Fibroblast of lung (primary cell): Measurements from ENCODE around the gene ANAPC1.
A peak's percentile ranks its signal among the peaks of the same experiment; 100 is the strongest.

Source experiments
- EZH2 ChIP-seq: IDR thresholded peaks from 2 replicates; pipeline ENCODE4 v1.5.1; 2012; ENCODE audit warnings: low read length, control low read depth, mild to moderate bottlenecking; ENCODE audit errors: missing control alignments
- TF ChIP-seq, protein P1 (sequence below), 2 donors: IDR thresholded peaks in 1 of 2; conservative IDR thresholded peaks in 1 of 2; 1 replicate in 1 of 2; 2 replicates in 1 of 2; pipeline ENCODE4 v1.5.1; 2011 to 2012; ENCODE audit warnings: low read length in 2 of 2, control low read depth in 1 of 2, inconsistent platforms in 1 of 2, low read depth in 1 of 2, mild to moderate bottlenecking in 1 of 2

DNA sequence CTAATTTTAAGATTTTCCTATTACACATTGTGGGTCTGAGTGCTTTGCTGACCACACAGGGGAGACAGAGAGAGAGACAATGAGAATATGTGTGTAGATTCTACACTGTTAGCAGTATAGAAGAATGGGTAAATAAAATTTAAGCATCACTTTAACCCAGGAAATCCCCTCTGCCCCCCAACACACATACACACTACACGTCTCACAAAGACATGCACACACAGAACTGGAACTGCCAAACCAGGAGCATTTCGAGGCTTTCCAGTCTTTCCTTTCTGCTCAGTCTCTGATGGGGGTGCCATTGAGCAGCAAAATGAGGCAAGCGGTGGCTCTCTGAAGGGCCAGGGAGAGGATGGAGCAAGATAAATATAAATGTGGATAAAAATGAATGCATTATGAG lies 16.9 kb upstream of the ANAPC1 start:
- TF ChIP-seq, protein P1, sequence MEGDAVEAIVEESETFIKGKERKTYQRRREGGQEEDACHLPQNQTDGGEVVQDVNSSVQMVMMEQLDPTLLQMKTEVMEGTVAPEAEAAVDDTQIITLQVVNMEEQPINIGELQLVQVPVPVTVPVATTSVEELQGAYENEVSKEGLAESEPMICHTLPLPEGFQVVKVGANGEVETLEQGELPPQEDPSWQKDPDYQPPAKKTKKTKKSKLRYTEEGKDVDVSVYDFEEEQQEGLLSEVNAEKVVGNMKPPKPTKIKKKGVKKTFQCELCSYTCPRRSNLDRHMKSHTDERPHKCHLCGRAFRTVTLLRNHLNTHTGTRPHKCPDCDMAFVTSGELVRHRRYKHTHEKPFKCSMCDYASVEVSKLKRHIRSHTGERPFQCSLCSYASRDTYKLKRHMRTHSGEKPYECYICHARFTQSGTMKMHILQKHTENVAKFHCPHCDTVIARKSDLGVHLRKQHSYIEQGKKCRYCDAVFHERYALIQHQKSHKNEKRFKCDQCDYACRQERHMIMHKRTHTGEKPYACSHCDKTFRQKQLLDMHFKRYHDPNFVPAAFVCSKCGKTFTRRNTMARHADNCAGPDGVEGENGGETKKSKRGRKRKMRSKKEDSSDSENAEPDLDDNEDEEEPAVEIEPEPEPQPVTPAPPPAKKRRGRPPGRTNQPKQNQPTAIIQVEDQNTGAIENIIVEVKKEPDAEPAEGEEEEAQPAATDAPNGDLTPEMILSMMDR (conservative IDR thresholded peaks at IDR 0.05 in 1 of 2, IDR thresholded peaks at IDR 0.05 in 1 of 2; ENCODE audit: low read depth in 1 of 2, low read length in 2 of 2): peak; percentile 47 to 50
- no peak for TF ChIP-seq EZH2
